ENCODE measurements around the gene SPON2. TPM values are rescaled to one million over a fixed set of nuclear protein-coding genes. Genes with fewer than 3 reads are reported as not detected.
"Not testable (repeated sequence)": the region's sequence is repeated elsewhere in the genome, so short reads cannot be mapped to it uniquely, and the experiment has no call there.

The SPON2 gene
- total RNA-seq, 1 donor from 2014 or later = 22.6 TPM

GRCh38 chr4:1130316-1131186, 41.8 kb downstream of the SPON2 start:
- ATAC-seq (peak; percentile 91), DNase-seq (ENCODE audit: missing footprints) (peak; percentile 72)
- intact Hi-C loops (cut with DNase I) = loop anchor here (2.0 kb wide), 2 partner anchors 136 to 216 kb away; partner anchors contain the start of gene UVSSA

- intact Hi-C loops (cut with DNase I) = no loop called here
- ATAC-seq (no peak), DNase-seq (ENCODE audit: missing footprints) (no peak)
Observed at GRCh38 chr4:1126506-1126905, 45.9 kb downstream of the SPON2 start.

GRCh38 chr4:1125466-1125865, 46.9 kb downstream of the SPON2 start:
- intact Hi-C loops (cut with DNase I) = not testable (repeated sequence)

GRCh38 chr4:1124818-1125217, 47.6 kb downstream of the SPON2 start:
- intact Hi-C loops (cut with DNase I) = no loop called here
- ATAC-seq (no peak), DNase-seq (ENCODE audit: missing footprints) (no peak)

More at GRCh38 chr4:1125466-1125865, 46.9 kb downstream of the SPON2 start:
- ATAC-seq; DNase-seq (ENCODE audit: missing footprints): not testable (repeated sequence)

- intact Hi-C loops (cut with DNase I) = no loop called here
- DNase-seq (ENCODE audit: missing footprints) (no peak), ATAC-seq (no peak)
Observed at GRCh38 chr4:1122505-1122904, 49.9 kb downstream of the SPON2 start.

Other genes with a start within 250 kb of the SPON2 start
- 29.3 TPM for gene GAK, start 240.3 kb downstream of the SPON2 start, total RNA-seq
- 17.4 TPM for gene TMEM175, start 240.1 kb downstream of the SPON2 start, total RNA-seq
- gene DGKQ, start 199.0 kb downstream of the SPON2 start, total RNA-seq = 3.8 TPM
- 8.6 TPM for gene IDUA, start 185.5 kb downstream of the SPON2 start, total RNA-seq
- not detected for gene SLC26A1, start 179.2 kb downstream of the SPON2 start, total RNA-seq
- 21.0 TPM for gene FGFRL1, start 161.0 kb downstream of the SPON2 start, total RNA-seq
- 1.7 TPM for gene RNF212, start 59.0 kb downstream of the SPON2 start, total RNA-seq
- 121 TPM for gene CTBP1, start 76.5 kb upstream of the SPON2 start, total RNA-seq
- gene MAEA, start 117.3 kb upstream of the SPON2 start, total RNA-seq = 50.4 TPM
- gene UVSSA, start 174.6 kb upstream of the SPON2 start, total RNA-seq = 6.5 TPM
- gene NKX1-1, start 233.9 kb upstream of the SPON2 start, total RNA-seq = not detected